LNCaP clone FGC (cell line): ENCODE results near the gene PRCC.

ENCODE experiments used
- DNase-seq: peaks from one replicate; pipeline ENCODE4 v3.0.0-alpha.2; 2011; ENCODE audit warnings: low read depth
- H3K4me3 ChIP-seq: 2 replicates; pipeline ENCODE4 v1.5.1; 2011; ENCODE audit warnings: mild to moderate bottlenecking, low read depth, low read length, control low read depth
- TF ChIP-seq, protein P1 (sequence below): IDR thresholded peaks from 2 replicates; pipeline ENCODE4 v1.5.1; 2012; ENCODE audit warnings: mild to moderate bottlenecking; ENCODE audit not compliant: control insufficient read depth, insufficient read depth; ENCODE audit errors: extremely low read depth

Gene PRCC

DNA sequence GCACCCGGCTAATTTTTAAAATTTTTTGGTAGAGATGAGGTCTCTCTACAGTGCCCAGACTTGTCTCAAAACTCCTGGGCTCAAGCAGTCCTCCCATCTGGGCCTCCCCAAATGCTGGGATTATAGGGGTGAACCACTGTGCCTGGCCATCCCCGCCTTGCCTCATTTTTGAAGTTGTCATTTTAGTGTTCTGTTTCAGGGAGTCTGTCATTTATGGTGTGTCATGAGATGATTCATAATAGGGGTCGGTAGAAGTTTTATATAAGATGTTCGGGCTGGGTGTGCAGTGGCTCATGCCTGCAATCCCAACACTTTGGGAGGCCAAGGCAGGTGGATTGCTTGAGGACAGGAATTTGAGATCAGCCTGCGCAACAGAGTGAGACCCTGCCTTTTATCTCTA, 8.5 kb downstream of the PRCC start:
- no peak overlapping the region for H3K4me3 ChIP-seq
- TF ChIP-seq, protein P1, sequence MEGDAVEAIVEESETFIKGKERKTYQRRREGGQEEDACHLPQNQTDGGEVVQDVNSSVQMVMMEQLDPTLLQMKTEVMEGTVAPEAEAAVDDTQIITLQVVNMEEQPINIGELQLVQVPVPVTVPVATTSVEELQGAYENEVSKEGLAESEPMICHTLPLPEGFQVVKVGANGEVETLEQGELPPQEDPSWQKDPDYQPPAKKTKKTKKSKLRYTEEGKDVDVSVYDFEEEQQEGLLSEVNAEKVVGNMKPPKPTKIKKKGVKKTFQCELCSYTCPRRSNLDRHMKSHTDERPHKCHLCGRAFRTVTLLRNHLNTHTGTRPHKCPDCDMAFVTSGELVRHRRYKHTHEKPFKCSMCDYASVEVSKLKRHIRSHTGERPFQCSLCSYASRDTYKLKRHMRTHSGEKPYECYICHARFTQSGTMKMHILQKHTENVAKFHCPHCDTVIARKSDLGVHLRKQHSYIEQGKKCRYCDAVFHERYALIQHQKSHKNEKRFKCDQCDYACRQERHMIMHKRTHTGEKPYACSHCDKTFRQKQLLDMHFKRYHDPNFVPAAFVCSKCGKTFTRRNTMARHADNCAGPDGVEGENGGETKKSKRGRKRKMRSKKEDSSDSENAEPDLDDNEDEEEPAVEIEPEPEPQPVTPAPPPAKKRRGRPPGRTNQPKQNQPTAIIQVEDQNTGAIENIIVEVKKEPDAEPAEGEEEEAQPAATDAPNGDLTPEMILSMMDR: no peak
- DNase-seq: no peak

DNA sequence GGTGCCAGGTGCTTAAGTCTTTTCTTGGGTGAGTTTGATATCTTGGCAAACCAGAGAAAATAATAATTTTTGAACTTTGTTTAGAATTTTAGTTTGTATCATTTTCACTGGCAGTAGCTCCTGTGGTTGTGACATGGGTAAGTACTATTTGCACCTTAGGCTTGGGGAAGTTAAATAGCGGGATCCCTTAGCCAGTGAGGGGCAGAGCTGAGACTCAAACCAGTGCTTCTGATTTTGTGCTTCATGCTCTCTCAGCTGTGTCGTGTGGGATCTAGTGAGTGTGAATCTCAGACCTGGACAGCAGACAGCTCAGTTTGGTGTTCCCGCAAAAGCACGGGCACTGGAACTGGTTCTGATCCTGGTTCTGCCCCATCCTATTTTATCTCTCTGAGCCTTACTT, 9.6 kb downstream of the PRCC start:
- no peak for DNase-seq
- no peak overlapping the region for H3K4me3 ChIP-seq
- TF ChIP-seq, protein P1: no peak

DNA sequence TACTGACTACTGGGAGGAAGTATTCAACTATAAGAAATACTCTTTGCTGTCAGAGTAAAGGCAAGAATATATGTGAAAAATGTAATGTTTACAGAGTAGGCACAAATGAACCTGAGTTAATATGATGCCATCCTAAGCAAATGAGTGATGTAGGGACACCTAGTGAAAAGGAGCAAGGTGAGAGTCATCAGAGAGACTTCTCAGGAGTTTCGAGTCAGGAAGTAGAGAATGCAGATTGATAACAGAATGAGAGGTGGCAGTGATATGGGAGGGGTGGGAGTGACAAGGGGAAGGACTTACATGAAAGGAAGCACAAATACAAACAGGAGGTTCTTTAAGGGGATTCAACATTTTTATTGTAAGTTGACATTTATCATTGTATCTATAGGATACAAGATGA, 10.2 kb downstream of the PRCC start:
- TF ChIP-seq, protein P1: no peak
- no peak for DNase-seq
- H3K4me3 ChIP-seq: no peak overlapping the region

- no peak overlapping the region for H3K4me3 ChIP-seq
- DNase-seq: no peak
- TF ChIP-seq, protein P1: no peak
Observed at GRCh38 chr1:156781585-156782186, 14.4 kb downstream of the PRCC start.

DNA sequence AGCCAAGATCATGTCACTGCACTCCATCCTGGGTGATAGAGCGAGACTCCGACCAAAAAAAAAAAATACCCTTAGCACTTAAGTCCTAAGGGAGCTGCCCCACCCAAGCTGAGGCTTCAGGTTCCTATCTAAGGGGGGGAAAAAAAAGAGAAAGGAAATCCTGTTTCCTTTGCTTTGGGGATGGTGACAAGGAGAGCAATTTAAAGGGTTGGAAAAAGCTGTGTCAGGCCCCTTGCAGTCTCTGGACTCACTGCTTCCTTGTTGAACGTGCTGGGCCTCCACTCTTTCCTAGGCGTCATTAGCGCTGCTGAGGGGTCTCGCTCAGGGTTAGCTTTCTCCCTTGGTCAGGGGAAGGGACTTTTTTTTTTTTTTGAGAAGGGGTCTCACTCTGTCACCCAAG, 18.1 kb downstream of the PRCC start:
- no peak for DNase-seq
- no peak overlapping the region for H3K4me3 ChIP-seq
- TF ChIP-seq, protein P1: no peak

DNA sequence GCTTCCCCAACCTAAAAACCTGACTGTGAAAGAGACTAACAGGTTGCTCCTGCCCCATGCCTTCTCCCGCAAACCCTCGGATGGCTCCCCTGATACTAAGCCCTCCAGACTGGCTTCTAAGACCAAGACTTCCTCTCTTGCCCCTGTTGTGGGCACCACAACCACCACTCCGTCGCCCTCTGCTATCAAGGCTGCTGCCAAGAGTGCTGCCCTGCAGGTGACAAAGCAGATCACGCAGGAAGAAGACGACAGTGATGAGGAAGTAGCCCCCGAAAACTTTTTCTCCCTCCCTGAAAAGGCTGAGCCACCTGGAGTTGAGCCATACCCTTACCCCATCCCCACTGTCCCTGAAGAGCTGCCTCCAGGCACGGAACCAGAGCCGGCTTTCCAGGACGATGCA, 19.3 kb downstream of the PRCC start:
- TF ChIP-seq, protein P1: no peak
- DNase-seq: no peak
- no peak overlapping the region for H3K4me3 ChIP-seq

GRCh38 chr1:156788136-156788535, 20.8 kb downstream of the PRCC start:
- no peak for DNase-seq
- H3K4me3 ChIP-seq: no peak overlapping the region
- TF ChIP-seq, protein P1: no peak
